Umbilical cord (tissue), 2 donors: Measurements from ENCODE around the gene STX5. TPM values are rescaled to one million over a fixed set of nuclear protein-coding genes. Genes with fewer than 3 reads are reported as not detected.
"Not testable (repeated sequence)": the region's sequence is repeated elsewhere in the genome, so short reads cannot be mapped to it uniquely, and the experiment has no call there.

Experiments
- DNase-seq: peaks from one replicate; pipeline ENCODE4 v3.0.0-alpha.2; 2015; ENCODE audit warnings: low spot score
- total RNA-seq: library from RNA; depleted of rRNA; stranded (reverse); fragments of >200 nt; gene quantifications from one replicate; pipeline ENCODE4 v1.2.3, GENCODE V29; 2014; ENCODE audit warnings: low replicate concordance; ENCODE audit not compliant: insufficient read depth

The STX5 gene
- total RNA-seq, 1 donor from 2014 or later = 44.3 TPM

DNA sequence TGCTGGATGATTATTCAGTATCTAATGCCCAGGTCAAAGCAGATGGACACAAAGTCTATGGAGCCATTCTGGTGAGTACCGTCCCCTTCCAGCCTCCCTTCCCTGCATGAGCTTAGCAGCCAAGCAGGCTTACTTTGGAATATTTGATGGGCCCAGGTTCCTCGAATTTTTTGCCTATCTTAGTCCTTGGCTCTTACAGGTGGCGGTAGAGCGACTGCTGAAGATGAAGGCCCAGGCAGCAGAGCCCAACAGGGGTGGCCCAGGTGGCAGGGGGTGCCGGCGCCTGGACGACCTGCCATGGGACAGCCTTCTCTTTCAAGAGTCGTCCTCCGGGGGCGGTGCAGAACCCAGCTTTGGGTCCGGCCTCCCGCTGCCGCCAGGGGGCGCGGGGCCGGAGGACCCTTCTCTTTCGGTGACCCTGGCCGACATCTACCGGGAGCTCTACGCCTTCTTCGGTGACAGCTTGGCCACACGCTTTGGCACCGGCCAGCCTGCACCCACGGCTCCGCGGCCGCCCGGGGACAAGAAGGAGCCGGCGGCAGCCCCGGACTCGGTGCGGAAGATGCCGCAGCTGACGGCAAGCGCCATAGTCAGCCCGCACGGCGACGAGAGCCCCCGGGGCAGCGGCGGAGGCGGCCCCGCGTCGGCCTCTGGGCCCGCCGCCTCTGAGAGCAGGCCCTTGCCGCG is 45.4 kb downstream of the STX5 start:
- peak; percentile 91 for DNase-seq

DNA sequence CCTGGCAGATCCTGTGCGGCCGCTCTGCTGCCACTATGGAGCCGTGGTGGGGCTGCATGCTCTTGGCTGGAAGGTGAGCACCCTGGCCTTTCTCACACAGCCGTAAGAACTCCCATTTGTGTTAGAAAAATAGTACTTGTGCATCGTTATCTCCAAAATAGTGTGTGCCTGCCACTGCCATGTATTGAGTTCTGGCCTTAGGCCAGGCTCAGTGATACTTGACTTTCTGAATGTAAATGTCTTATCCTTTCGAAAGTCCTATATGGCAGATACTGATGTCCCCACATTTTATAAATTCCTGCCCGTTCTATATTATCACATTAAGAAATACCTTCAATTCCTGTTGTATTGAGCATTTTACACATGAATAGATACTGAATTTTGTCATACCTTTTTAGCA is 49.1 kb downstream of the STX5 start:
- no peak for DNase-seq

DNA sequence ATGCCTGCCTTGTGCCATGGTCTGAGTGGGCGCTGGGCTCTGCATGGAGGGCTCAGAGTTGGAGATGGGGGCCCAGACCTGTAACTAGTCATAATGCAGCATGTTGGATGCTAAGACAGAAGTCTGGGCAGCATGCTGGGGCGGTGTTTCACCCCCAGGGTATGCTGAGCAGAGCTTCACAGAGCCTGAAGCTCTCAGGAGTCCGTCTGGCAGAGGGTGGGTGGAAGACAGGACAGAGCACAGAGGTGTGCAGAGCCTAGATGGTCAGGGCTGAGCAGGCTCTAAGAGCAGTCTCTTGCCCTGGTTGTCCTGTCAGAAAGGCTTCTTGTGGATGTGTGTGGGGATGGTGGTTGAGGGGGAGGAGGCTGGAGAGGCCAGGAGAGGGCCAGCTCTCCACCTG is 53.4 kb downstream of the STX5 start:
- DNase-seq = no peak

DNA sequence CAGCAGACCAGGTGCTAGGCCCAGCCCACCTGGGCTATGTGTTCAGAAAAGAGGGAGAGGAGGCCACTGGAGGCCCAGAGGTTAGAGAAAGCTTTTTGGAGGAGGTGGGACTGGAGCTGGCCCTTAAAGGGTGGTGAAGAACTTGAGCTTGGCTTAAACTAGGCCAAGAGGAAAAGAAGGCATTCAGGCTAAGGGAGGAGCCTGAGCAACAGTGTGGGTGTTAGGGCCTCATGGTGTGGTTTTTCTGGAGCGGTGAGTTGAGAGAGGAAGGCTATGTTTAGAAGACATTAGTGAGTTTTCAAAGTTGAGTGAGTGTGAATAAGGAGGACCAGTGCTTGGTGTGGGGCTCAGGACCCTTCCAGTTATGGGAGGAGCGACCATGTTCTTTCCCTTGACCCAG is 54.5 kb downstream of the STX5 start:
- DNase-seq = no peak

- DNase-seq = no peak
Measured at GRCh38 chr11:62775646-62776045, 56.2 kb downstream of the STX5 start.

- no peak for DNase-seq
Measured at GRCh38 chr11:62774407-62774806, 57.4 kb downstream of the STX5 start.

DNA sequence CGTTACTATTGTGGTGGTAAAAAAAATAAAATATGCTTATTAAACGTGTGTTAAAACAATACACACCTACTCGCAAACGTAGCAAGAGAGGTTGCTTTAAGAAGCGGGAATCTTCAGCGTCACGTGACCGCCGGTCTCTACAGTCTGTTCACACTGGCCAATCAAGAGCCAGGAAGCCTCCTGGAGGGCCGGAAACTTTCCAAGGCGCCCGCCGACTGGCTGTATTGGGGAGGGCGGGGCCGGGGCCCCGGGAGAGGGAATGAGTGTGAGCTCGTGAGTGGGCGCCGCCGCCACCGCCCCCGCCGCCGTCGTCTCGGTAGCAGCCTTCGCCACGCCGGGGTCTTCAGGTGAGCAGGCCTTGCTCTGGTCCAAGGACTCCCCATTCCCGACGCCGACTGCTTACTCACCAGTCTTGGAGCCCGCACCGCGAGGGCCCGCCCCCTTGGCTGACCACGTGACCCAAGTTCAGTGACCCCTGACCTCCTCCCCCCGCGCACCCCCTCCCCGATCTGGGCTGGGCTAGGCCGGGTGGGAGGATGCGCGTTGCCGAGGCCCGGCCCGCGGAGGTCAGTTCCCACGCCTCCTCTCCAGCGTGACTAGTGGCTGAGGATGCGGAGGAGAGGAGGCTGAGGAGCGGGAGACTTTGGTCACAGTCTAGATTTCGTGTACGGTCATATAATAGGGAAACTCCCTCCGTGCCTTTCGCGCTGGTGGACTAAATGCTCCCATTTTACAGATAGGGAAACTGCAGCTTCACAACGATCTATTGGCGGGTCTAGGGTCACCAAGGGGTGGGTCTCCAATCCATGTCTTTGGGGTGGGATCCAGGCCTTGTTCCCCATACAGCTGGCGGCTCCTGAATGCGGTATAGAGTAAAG is 60.5 kb downstream of the STX5 start, which contains the start of gene TAF6L:
TAF6L (plus strand) TSS at position 253 of the 878 bp plus-strand sequence. CDS start 4,388 bp downstream, outside the sequence.
- DNase-seq = peak; percentile 99

DNA sequence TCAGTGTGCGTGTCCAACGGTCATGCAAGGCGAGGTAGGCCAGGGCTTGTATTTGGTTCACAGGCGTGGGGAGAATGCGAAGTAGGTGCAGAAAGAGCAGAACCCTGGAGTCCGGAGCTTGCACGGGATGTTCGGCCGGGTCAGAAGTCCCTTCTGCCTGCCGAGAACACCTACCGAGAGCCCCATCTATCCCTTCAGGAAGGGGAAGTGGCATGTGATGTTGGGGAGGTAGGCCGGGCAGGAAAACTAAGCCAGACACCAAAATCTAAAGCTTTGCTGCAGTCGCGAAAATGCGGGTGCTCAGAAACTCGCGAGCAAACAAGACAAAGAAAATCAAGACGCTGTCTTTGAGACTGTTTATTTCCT is 61.1 kb downstream of the STX5 start:
- no peak for DNase-seq

DNA sequence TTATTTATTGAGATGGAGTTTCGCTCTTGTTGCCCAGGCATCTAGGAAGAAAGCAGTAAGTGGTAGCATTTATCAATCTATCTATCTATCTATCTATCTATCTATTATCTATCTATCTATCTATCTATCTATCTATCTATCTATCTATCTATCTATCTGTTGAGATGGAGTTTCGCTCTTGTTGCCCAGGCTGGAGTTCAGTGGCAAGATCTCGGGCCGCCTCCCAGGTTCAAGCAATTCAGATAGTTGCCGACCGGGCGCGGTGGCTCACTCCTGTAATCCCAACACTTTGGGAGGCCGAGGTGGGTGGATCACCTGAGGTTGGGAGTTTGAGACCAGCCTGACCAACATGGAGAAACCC is 71.0 kb downstream of the STX5 start:
- DNase-seq = not testable (repeated sequence)

DNA sequence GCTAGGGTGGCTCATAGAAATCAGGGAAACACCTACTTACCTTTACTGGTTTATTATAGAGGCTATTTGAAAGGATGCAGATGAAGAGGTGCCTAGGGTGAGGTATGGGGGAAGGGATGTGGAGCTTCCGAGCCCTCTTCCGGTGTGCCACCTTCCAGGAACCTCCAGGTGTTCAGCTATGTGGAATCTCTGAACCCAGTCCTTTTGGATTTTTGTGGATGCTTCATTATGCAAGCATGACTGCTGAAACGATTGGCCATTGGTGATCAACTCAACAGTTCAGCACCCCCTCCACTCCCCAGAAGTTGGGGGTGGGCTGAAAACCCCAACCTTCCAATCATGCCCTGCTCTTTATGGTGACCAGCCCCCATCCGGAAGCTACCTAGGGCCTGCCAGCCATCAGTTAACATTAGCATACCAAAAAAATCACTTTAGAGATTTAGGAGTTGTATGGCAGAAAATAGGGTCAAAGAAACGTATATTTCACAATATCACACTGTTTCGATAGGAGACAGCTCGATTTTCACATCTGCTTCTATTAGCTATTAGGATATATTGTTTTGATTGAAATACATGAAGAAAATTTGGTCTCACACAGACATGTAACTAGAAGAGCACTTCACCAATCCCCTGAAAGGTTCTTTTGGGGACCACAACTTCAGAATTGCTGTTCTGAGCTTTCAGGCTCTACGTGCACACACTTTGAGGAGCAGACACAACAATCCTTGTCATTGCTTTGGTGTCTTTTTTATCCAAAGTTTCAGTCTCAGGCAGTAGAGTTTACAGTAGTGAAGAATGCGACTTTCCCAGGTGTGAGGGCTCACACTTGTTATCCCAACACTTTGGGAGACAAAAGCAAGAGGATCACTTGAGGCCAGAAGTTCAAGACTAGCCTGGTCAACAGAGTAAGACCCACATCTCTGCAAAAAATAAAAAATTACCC is 73.7 kb downstream of the STX5 start:
- DNase-seq = no peak

Other genes with a start within 250 kb of the STX5 start
- gene TUT1, start 240.5 kb downstream of the STX5 start, total RNA-seq = 2.4 TPM
- 58.3 TPM for gene MTA2, start 230.2 kb downstream of the STX5 start, total RNA-seq
- 41.7 TPM for gene EML3, start 219.3 kb downstream of the STX5 start, total RNA-seq
- gene ROM1, start 218.8 kb downstream of the STX5 start, total RNA-seq = 8.7 TPM
- 7.9 TPM for gene B3GAT3, start 210.1 kb downstream of the STX5 start, total RNA-seq
- 96.8 TPM for gene GANAB, start 185.4 kb downstream of the STX5 start, total RNA-seq
- 11.3 TPM for gene INTS5, start 178.7 kb downstream of the STX5 start, total RNA-seq
- gene C11orf98, start 166.8 kb downstream of the STX5 start, total RNA-seq = 14.2 TPM
- 3.1 TPM for gene CSKMT, start 166.7 kb downstream of the STX5 start, total RNA-seq
- 2.9 TPM for gene UQCC3, start 160.4 kb downstream of the STX5 start, total RNA-seq
- 0.72 TPM for gene LBHD1, start 159.8 kb downstream of the STX5 start, total RNA-seq
- gene UBXN1, start 153.0 kb downstream of the STX5 start, total RNA-seq = 98.0 TPM
- 3.1 TPM for gene LRRN4CL, start 142.5 kb downstream of the STX5 start, total RNA-seq
- gene BSCL2, start 124.6 kb downstream of the STX5 start, total RNA-seq = 6.3 TPM
- gene GNG3, start 124.4 kb downstream of the STX5 start, total RNA-seq = not detected
- 13.5 TPM for gene HNRNPUL2, start 104.6 kb downstream of the STX5 start, total RNA-seq
- 27.0 TPM for gene TTC9C, start 103.6 kb downstream of the STX5 start, total RNA-seq
- 6.5 TPM for gene ZBTB3, start 77.9 kb downstream of the STX5 start, total RNA-seq
- 24.6 TPM for gene POLR2G, start 70.5 kb downstream of the STX5 start, total RNA-seq
- gene TAF6L, start 60.7 kb downstream of the STX5 start, total RNA-seq = 10.1 TPM
- 11.1 TPM for gene TMEM179B, start 44.6 kb downstream of the STX5 start, total RNA-seq
- gene TMEM223, start 40.0 kb downstream of the STX5 start, total RNA-seq = 33.5 TPM
- gene NXF1, start 26.6 kb downstream of the STX5 start, total RNA-seq = 22.6 TPM
- gene TEX54, start 790 bp upstream of the STX5 start, total RNA-seq = not detected
- gene WDR74, start 7.5 kb upstream of the STX5 start, total RNA-seq = 44.3 TPM
- gene SLC3A2, start 48.8 kb upstream of the STX5 start, total RNA-seq = 77.0 TPM
- 2.4 TPM for gene CHRM1, start 89.3 kb upstream of the STX5 start, total RNA-seq
- gene SLC22A6, start 152.9 kb upstream of the STX5 start, total RNA-seq = not detected
- gene SLC22A8, start 183.8 kb upstream of the STX5 start, total RNA-seq = 0.72 TPM